WTC11 (cell line): ENCODE measurements around the gene LDLR. TPM values are rescaled to one million over a fixed set of nuclear protein-coding genes. Genes with fewer than 3 reads are reported as not detected.

Source experiments
- ATAC-seq: fragments of 200-7000 bp; cut with Tn5 transposase; 2 replicates; pipeline ENCODE4 v1.10.0; 2021; ENCODE audit warnings: mild to moderate bottlenecking, moderate library complexity
- CTCF ChIA-PET: fragments of 300-600 bp; sonication (Branson Sonifier 250); formaldehyde crosslinking; loops from one replicate; lab custom pipeline; 2021; ENCODE audit warnings: antibody characterized with exemption; lab: Charles Lee
- POLR2A ChIA-PET: fragments of 350-600 bp; sonication (Branson Sonifier 250); formaldehyde crosslinking; loops from one replicate; lab custom pipeline; 2021; ENCODE audit warnings: antibody characterized with exemption; lab: Charles Lee
- DNase-seq: peaks from one replicate; pipeline ENCODE4 v3.0.0; 2021; ENCODE audit warnings: low spot score
- H3K27ac Mint-ChIP-seq: 2 replicates; pipeline ENCODE4 v1.8.0; 2021; ENCODE audit warnings: mixed read lengths
- H3K27me3 Mint-ChIP-seq: 2 replicates; pipeline ENCODE4 v1.8.0; 2021; ENCODE audit warnings: low read depth, mild to moderate bottlenecking, moderate library complexity, mixed read lengths
- H3K36me3 Mint-ChIP-seq: 2 replicates; pipeline ENCODE4 v1.8.0; 2021; ENCODE audit warnings: mixed read lengths
- H3K4me1 Mint-ChIP-seq: 2 replicates; pipeline ENCODE4 v1.8.0; 2022; ENCODE audit warnings: mixed read lengths
- H3K4me3 Mint-ChIP-seq: 2 replicates; pipeline ENCODE4 v1.8.0; 2021; ENCODE audit warnings: mild to moderate bottlenecking, moderate library complexity, mixed read lengths
- H3K9me3 Mint-ChIP-seq: 2 replicates; pipeline ENCODE4 v1.8.0; 2021; ENCODE audit warnings: mixed read lengths
- ATF2 ChIP-seq: sonication (generic); formaldehyde crosslinking; IDR thresholded peaks from 2 replicates; pipeline ENCODE4 v1.8.1; 2022; ENCODE audit warnings: low read depth, missing genetic modification reagents, borderline replicate concordance
- CBFB ChIP-seq: sonication (generic); formaldehyde crosslinking; IDR thresholded peaks from 2 replicates; pipeline ENCODE4 v1.8.1; 2022; ENCODE audit warnings: mild to moderate bottlenecking, low read depth, missing genetic modification reagents
- CREB1 ChIP-seq: sonication (generic); formaldehyde crosslinking; IDR thresholded peaks from 2 replicates; pipeline ENCODE4 v1.8.0; 2023; ENCODE audit warnings: mild to moderate bottlenecking, missing genetic modification reagents
- E2F1 ChIP-seq: sonication (generic); formaldehyde crosslinking; IDR thresholded peaks from 2 replicates; pipeline ENCODE4 v1.8.0; 2022; ENCODE audit warnings: mild to moderate bottlenecking, missing genetic modification reagents
- FOXP4 ChIP-seq: sonication (generic); formaldehyde crosslinking; IDR thresholded peaks from 2 replicates; pipeline ENCODE4 v1.8.0; 2022; ENCODE audit warnings: mild to moderate bottlenecking, missing genetic modification reagents
- JAZF1 ChIP-seq: fragments of 250-450 bp; sonication (Bioruptor Pico); IDR thresholded peaks from 2 replicates; pipeline ENCODE4 v1.9.0; 2021; ENCODE audit warnings: moderate library complexity, mild to moderate bottlenecking, inconsistent platforms
- JUN ChIP-seq: sonication (generic); formaldehyde crosslinking; IDR thresholded peaks from 2 replicates; pipeline ENCODE4 v1.8.0; 2023; ENCODE audit warnings: mild to moderate bottlenecking, missing genetic modification reagents
- KAT7 ChIP-seq: sonication (generic); formaldehyde crosslinking; IDR thresholded peaks from 2 replicates; pipeline ENCODE4 v1.8.1; 2023; ENCODE audit warnings: missing genetic modification reagents, mild to moderate bottlenecking, borderline replicate concordance
- NR3C1 ChIP-seq: sonication (generic); formaldehyde crosslinking; conservative IDR thresholded peaks from 2 replicates; pipeline ENCODE4 v1.8.1; 2023; ENCODE audit warnings: low read depth, mild to moderate bottlenecking, missing genetic modification reagents
- PRRX2 ChIP-seq: fragments of 250-450 bp; sonication (Bioruptor Pico); IDR thresholded peaks from 2 replicates; pipeline ENCODE4 v1.8.0; 2021; ENCODE audit warnings: mild to moderate bottlenecking
- SP1 ChIP-seq: sonication (generic); formaldehyde crosslinking; conservative IDR thresholded peaks from 2 replicates; pipeline ENCODE4 v1.8.1; 2022; ENCODE audit warnings: missing genetic modification reagents
- STAT6 ChIP-seq: sonication (generic); formaldehyde crosslinking; conservative IDR thresholded peaks from 2 replicates; pipeline ENCODE4 v1.8.1; 2023; ENCODE audit warnings: mild to moderate bottlenecking, low read depth, missing genetic modification reagents, moderate library complexity
- TCF7 ChIP-seq: sonication (generic); formaldehyde crosslinking; IDR thresholded peaks from 2 replicates; pipeline ENCODE4 v1.8.0; 2022; ENCODE audit warnings: mild to moderate bottlenecking, low read depth, missing genetic modification reagents, moderate library complexity
- TEAD1 ChIP-seq: sonication (generic); formaldehyde crosslinking; IDR thresholded peaks from 2 replicates; pipeline ENCODE4 v1.8.0; 2022; ENCODE audit warnings: mild to moderate bottlenecking, missing genetic modification reagents
- ZNF232 ChIP-seq: sonication (generic); formaldehyde crosslinking; IDR thresholded peaks from 2 replicates; pipeline ENCODE4 v1.8.0; 2022; ENCODE audit warnings: mild to moderate bottlenecking, missing genetic modification reagents
- ZNF263 ChIP-seq: sonication (generic); formaldehyde crosslinking; IDR thresholded peaks from 2 replicates; pipeline ENCODE4 v1.8.1; 2022; ENCODE audit warnings: low read depth, mild to moderate bottlenecking, moderate library complexity, missing genetic modification reagents
- ZNF317 ChIP-seq: sonication (generic); formaldehyde crosslinking; IDR thresholded peaks from 2 replicates; pipeline ENCODE4 v1.8.1; 2023; ENCODE audit warnings: low read depth, mild to moderate bottlenecking, moderate library complexity, missing genetic modification reagents, borderline replicate concordance
- ZNF532 ChIP-seq: fragments of 250-450 bp; sonication (Bioruptor Pico); IDR thresholded peaks from 2 replicates; pipeline ENCODE4 v1.9.0; 2021; ENCODE audit warnings: mild to moderate bottlenecking, borderline replicate concordance
- total RNA-seq: library from RNA; stranded (reverse); gene quantifications from 3 replicates; pipeline ENCODE4 v1.2.3, GENCODE V29; 2021
- TF ChIP-seq, protein P1 (sequence below): fragments of 250-450 bp; sonication (Bioruptor Pico); IDR thresholded peaks from 2 replicates; pipeline ENCODE4 v1.9.0; 2021; ENCODE audit warnings: moderate library complexity, mild to moderate bottlenecking, inconsistent platforms, borderline replicate concordance
- TF ChIP-seq, protein P2 (sequence below): sonication (generic); formaldehyde crosslinking; IDR thresholded peaks from 2 replicates; pipeline ENCODE4 v1.8.1; 2023; ENCODE audit warnings: mild to moderate bottlenecking, missing genetic modification reagents

Gene LDLR
- total RNA-seq, 1 experiment from 2014 or later: 98.9 TPM

- TF ChIP-seq, protein P1, sequence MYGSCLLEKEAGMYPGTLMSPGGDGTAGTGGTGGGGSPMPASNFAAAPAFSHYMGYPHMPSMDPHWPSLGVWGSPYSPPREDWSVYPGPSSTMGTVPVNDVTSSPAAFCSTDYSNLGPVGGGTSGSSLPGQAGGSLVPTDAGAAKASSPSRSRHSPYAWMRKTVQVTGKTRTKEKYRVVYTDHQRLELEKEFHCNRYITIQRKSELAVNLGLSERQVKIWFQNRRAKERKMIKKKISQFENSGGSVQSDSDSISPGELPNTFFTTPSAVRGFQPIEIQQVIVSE: no peak
- TF ChIP-seq KAT7 (CRISPR knock-in tag) (no peak), STAT6 (CRISPR knock-in tag) (no peak)
Measured at GRCh38 chr19:11066326-11066725, 22.9 kb upstream of the LDLR start (continued).

- H3K4me1 Mint-ChIP-seq: peaks cover 16% of the 10 kb centered on the region
- ATAC-seq (no peak), DNase-seq (no peak)
- H3K27me3 Mint-ChIP-seq: no peaks in the 10 kb centered on the region; the same call in 1 of the 2 replicates
- ChIA-PET CTCF (interaction anchor here (0.6 to 1.5 kb wide), 5 partner anchors 18 to 131 kb away, joined by 3 to 6 read pairs (median 4); no protein-coding TSS in a partner anchor), POLR2A (no interaction called here)
- H3K9me3 Mint-ChIP-seq: 0 out of 2 replicates have a peak, but pooled peaks cover 6% of the 10 kb centered on the region
- H3K27ac Mint-ChIP-seq: peak overlapping the region; percentile 58
- peaks cover 29% of the 10 kb centered on the region for H3K36me3 Mint-ChIP-seq
- H3K4me3 Mint-ChIP-seq: no peak overlapping the region
- TF ChIP-seq JAZF1 (CRISPR knock-in tag) (no peak), ZNF317 (CRISPR knock-in tag) (no peak), TCF7 (CRISPR knock-in tag) (no peak), SP1 (CRISPR knock-in tag) (no peak), PRRX2 (CRISPR knock-in tag) (no peak), ZNF263 (CRISPR knock-in tag) (no peak), FOXP4 (CRISPR knock-in tag) (no peak), ZNF232 (CRISPR knock-in tag) (no peak), ATF2 (CRISPR knock-in tag) (no peak), NR3C1 (CRISPR knock-in tag) (no peak), TEAD1 (no peak), CBFB (CRISPR knock-in tag) (no peak), JUN (no peak), E2F1 (CRISPR knock-in tag) (no peak), ZNF532 (CRISPR knock-in tag) (no peak), CREB1 (CRISPR knock-in tag) (no peak)
- TF ChIP-seq, protein P2, sequence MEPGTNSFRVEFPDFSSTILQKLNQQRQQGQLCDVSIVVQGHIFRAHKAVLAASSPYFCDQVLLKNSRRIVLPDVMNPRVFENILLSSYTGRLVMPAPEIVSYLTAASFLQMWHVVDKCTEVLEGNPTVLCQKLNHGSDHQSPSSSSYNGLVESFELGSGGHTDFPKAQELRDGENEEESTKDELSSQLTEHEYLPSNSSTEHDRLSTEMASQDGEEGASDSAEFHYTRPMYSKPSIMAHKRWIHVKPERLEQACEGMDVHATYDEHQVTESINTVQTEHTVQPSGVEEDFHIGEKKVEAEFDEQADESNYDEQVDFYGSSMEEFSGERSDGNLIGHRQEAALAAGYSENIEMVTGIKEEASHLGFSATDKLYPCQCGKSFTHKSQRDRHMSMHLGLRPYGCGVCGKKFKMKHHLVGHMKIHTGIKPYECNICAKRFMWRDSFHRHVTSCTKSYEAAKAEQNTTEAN: no peak
- TF ChIP-seq, protein P1: no peak
- TF ChIP-seq, all 79 proteins: peak for 0
Measured at GRCh38 chr19:11067356-11068113, 21.7 kb upstream of the LDLR start.
